HCT116 (cell line): ENCODE measurements around the gene PLSCR5. TPM values are rescaled to one million over a fixed set of nuclear protein-coding genes. Genes with fewer than 3 reads are reported as not detected.

ENCODE experiments used
- ATAC-seq: fragments of 200-7000 bp; cut with Tn5 transposase; 2 replicates; pipeline ENCODE4 v1.9.1; 2020; ENCODE audit warnings: mild to moderate bottlenecking, moderate library complexity
- BruUV-seq: library from RNA; stranded (reverse); fragments of 400-500 nt; replicated peaks from 2 replicates; lab custom pipeline; 2021; lab: Mats Ljungman, UMichigan
- CTCF ChIA-PET: fragments of 300-600 bp; sonication (Branson Sonifier 250); formaldehyde crosslinking; loops from one replicate; lab custom pipeline; 2021; ENCODE audit warnings: antibody characterized with exemption; lab: Charles Lee
- POLR2A ChIA-PET: fragments of 300-600, 350-600 bp; sonication (Branson Sonifier 250); formaldehyde crosslinking; loops from one replicate; lab custom pipeline; 2021; ENCODE audit warnings: antibody characterized with exemption; lab: Charles Lee
- RAD21 ChIA-PET, 2 experiments: fragments of 300-600 bp; sonication (Branson Sonifier 250); formaldehyde crosslinking; loops; one replicate each; lab custom pipeline; 2023; ENCODE audit warnings: low total read pairs in 2 of 2; ENCODE audit not compliant: uncharacterized antibody in 2 of 2, unreplicated experiment in 2 of 2, low non-redundant PET in 1 of 2; lab: Charles Lee
- DNase-seq: peaks from one replicate; pipeline ENCODE4 v3.0.0-alpha.2; 2010; ENCODE audit warnings: low read depth, low spot score
- H2AFZ ChIP-seq: fragments of 200-600 bp; shearing (Covaris generic), sonication (generic); 2 replicates; pipeline ENCODE4 v1.6.1; 2017; ENCODE audit warnings: low read depth, mixed run types, mixed read lengths, antibody characterized with exemption, low read length; ENCODE audit not compliant: poor library complexity, severe bottlenecking
- H3K27ac ChIP-seq: 2 replicates; pipeline ENCODE4 v1.5.1; 2012; ENCODE audit warnings: low read depth, low read length
- H3K27me3 ChIP-seq: fragments of 200-600 bp; sonication (generic); 2 replicates; pipeline ENCODE4 v1.6.1; 2016; ENCODE audit warnings: mixed run types, low read length, mixed read lengths; ENCODE audit not compliant: insufficient read depth
- H3K36me3 ChIP-seq, 2 experiments: fragments of 200-500 bp in 1 of 2; fragments of 200-600 bp in 1 of 2; sonication (Bioruptor generic) in 1 of 2; sonication (generic) in 1 of 2; 2 replicates each; pipeline versions ENCODE4 v1.5.1 to v1.6.1; 2014 to 2016; ENCODE audit warnings: low read length in 2 of 2, inconsistent platforms in 1 of 2, mixed read lengths in 1 of 2, mixed run types in 1 of 2; ENCODE audit not compliant: insufficient read depth in 2 of 2, control insufficient read depth in 1 of 2
- H3K4me1 ChIP-seq, 2 experiments: fragments of 200-600 bp in 1 of 2; sonication (generic) in 1 of 2; 2 replicates each; pipeline versions ENCODE4 v1.5.1 to v1.6.1; 2012 to 2017; ENCODE audit warnings: low read length in 2 of 2, inconsistent platforms in 1 of 2, mild to moderate bottlenecking in 1 of 2, mixed read lengths in 1 of 2, mixed run types in 1 of 2, moderate library complexity in 1 of 2; ENCODE audit not compliant: insufficient read depth in 2 of 2, control insufficient read depth in 1 of 2
- H3K4me2 ChIP-seq: fragments of 200-600 bp; sonication (generic); 2 replicates; pipeline ENCODE4 v1.6.1; 2017; ENCODE audit warnings: mixed run types, low read length, mixed read lengths
- H3K4me3 ChIP-seq, 2 experiments: fragments of 200-600 bp in 1 of 2; sonication (generic) in 1 of 2; replicated peaks in 1 of 2; 2 replicates each; pipeline ENCODE4 v1.5.1; 2011 to 2016; ENCODE audit warnings: low read length in 2 of 2, control low read depth in 1 of 2, low read depth in 1 of 2, mild to moderate bottlenecking in 1 of 2, mixed read lengths in 1 of 2, mixed run types in 1 of 2
- H3K79me2 ChIP-seq: fragments of 200-600 bp; sonication (generic); 2 replicates; pipeline ENCODE4 v1.6.1; 2017; ENCODE audit warnings: mild to moderate bottlenecking, mixed run types, low read length, moderate library complexity, mixed read lengths; ENCODE audit not compliant: insufficient read depth
- H3K9ac ChIP-seq: fragments of 200-600 bp; sonication (generic); 2 replicates; pipeline ENCODE4 v1.6.1; 2016; ENCODE audit warnings: low read length, mixed read lengths
- H3K9me2 ChIP-seq: fragments of 200-600 bp; sonication (generic), shearing (Covaris generic); 2 replicates; pipeline ENCODE4 v1.6.1; 2017; ENCODE audit warnings: mixed run types, mild to moderate bottlenecking, moderate library complexity; ENCODE audit not compliant: insufficient read depth
- H3K9me3 ChIP-seq, 2 experiments: fragments of 200-500 bp in 1 of 2; fragments of 200-600 bp in 1 of 2; sonication (Bioruptor generic) in 1 of 2; sonication (generic) in 1 of 2; 2 replicates each; pipeline ENCODE4 v1.6.1; 2014 to 2017; ENCODE audit warnings: low read length in 2 of 2, mixed read lengths in 2 of 2, inconsistent platforms in 1 of 2, low read depth in 1 of 2, mild to moderate bottlenecking in 1 of 2, mixed run types in 1 of 2, moderate library complexity in 1 of 2; ENCODE audit not compliant: control insufficient read depth in 1 of 2, insufficient read depth in 1 of 2
- H4K20me1 ChIP-seq: fragments of 200-600 bp; sonication (generic), shearing (Covaris generic); 2 replicates; pipeline ENCODE4 v1.6.1; 2017; ENCODE audit warnings: mixed run types, mild to moderate bottlenecking, moderate library complexity; ENCODE audit not compliant: insufficient read depth
- CBX3 ChIP-seq: IDR thresholded peaks from 2 replicates; pipeline ENCODE4 v1.6.1; 2012; ENCODE audit warnings: low read depth
- EGR1 ChIP-seq: IDR thresholded peaks from 2 replicates; pipeline ENCODE4 v1.6.1; 2012; ENCODE audit warnings: low read depth
- ELF1 ChIP-seq: IDR thresholded peaks from 2 replicates; pipeline ENCODE4 v1.6.1; 2012; ENCODE audit warnings: low read depth, borderline replicate concordance
- EZH2phosphoT487 ChIP-seq: fragments of 200-600 bp; IDR thresholded peaks from 2 replicates; pipeline ENCODE4 v1.6.1; 2018; ENCODE audit warnings: antibody characterized with exemption, borderline replicate concordance
- FOSL1 ChIP-seq: IDR thresholded peaks from 2 replicates; pipeline ENCODE4 v1.6.1; 2012; ENCODE audit warnings: low read depth
- JUND ChIP-seq: IDR thresholded peaks from 2 replicates; pipeline ENCODE4 v1.6.1; 2012
- MAX ChIP-seq: IDR thresholded peaks from 2 replicates; pipeline ENCODE4 v1.6.1; 2012
- POLR2A ChIP-seq: IDR thresholded peaks from 2 replicates; pipeline ENCODE4 v1.7.0; 2011; ENCODE audit warnings: borderline replicate concordance; ENCODE audit not compliant: insufficient read depth, insufficient read length; ENCODE audit errors: extremely low read depth
- POLR2AphosphoS5 ChIP-seq: IDR thresholded peaks from 2 replicates; pipeline ENCODE4 v1.6.1; 2011; ENCODE audit warnings: mild to moderate bottlenecking, low read depth, low read length, moderate library complexity
- RAD21 ChIP-seq: IDR thresholded peaks from 2 replicates; pipeline ENCODE4 v1.6.1; 2012; ENCODE audit warnings: low read depth, mild to moderate bottlenecking
- SIN3A ChIP-seq: IDR thresholded peaks from 2 replicates; pipeline ENCODE4 v1.6.1; 2012; ENCODE audit warnings: low read depth
- SP1 ChIP-seq: IDR thresholded peaks from 2 replicates; pipeline ENCODE4 v1.6.1; 2012; ENCODE audit warnings: low read depth
- SRF ChIP-seq: IDR thresholded peaks from 2 replicates; pipeline ENCODE4 v1.6.1; 2012; ENCODE audit warnings: low read depth
- TCF7L2 ChIP-seq: IDR thresholded peaks from 2 replicates; pipeline ENCODE4 v1.7.0; 2011; ENCODE audit warnings: borderline replicate concordance, inconsistent platforms; ENCODE audit not compliant: insufficient read depth, insufficient read length; ENCODE audit errors: extremely low read depth
- YY1 ChIP-seq: IDR thresholded peaks from 2 replicates; pipeline ENCODE4 v1.6.1; 2011; ENCODE audit warnings: low read length, low read depth, moderate library complexity, mild to moderate bottlenecking; ENCODE audit not compliant: insufficient replicate concordance; ENCODE audit errors: extremely low read depth
- ZBTB33 ChIP-seq: IDR thresholded peaks from 2 replicates; pipeline ENCODE4 v1.6.1; 2011; ENCODE audit warnings: mild to moderate bottlenecking, low read length, moderate library complexity; ENCODE audit not compliant: insufficient replicate concordance; ENCODE audit errors: extremely low read depth
- ZFX ChIP-seq: fragments of 450-650 bp; IDR thresholded peaks from 2 replicates; pipeline ENCODE4 v1.6.1; 2017
- ZNF274 ChIP-seq: fragments of 200-500 bp; sonication (Bioruptor generic); IDR thresholded peaks from 2 replicates; pipeline ENCODE4 v1.6.1; 2014; ENCODE audit warnings: mild to moderate bottlenecking, low read depth, low read length, inconsistent platforms
- intact Hi-C: fragments of 100-400 bp; cut with micrococcal nuclease; formaldehyde crosslinking; loops from 2 replicates; pipeline ENCODE4 v1.10.0; 2022
- total RNA-seq: library from RNA; stranded (reverse); gene quantifications from one replicate; pipeline ENCODE4 v1.2.1, GENCODE V29; 2021; ENCODE audit not compliant: unreplicated experiment

Gene PLSCR5
- total RNA-seq, 1 experiment from 2014 or later = not detected

GRCh38 chr3:146585156-146585555 is 20.0 kb downstream of the PLSCR5 start:
- BruUV-seq = no TSS peak
- RAD21 ChIA-PET = no interaction called here

GRCh38 chr3:146581951-146582467 is 23.1 kb downstream of the PLSCR5 start:
- CTCF ChIA-PET = interaction anchor here (1.1 to 1.8 kb wide), 2 partner anchors 8 to 56 kb away, joined by 3 to 4 read pairs; no protein-coding TSS in a partner anchor
- H3K4me2 ChIP-seq = no peak overlapping the region
- DNase-seq = no peak
- TF ChIP-seq ZBTB33 = no peak
- no peak for TF ChIP-seq ZNF274
- TF ChIP-seq ELF1 = no peak
- no peak for TF ChIP-seq CBX3
- TF ChIP-seq SIN3A = no peak
- no peak for TF ChIP-seq JUND
- TF ChIP-seq ZFX = no peak
- no peak for TF ChIP-seq SP1
- no peak for TF ChIP-seq RAD21
- TF ChIP-seq EGR1 = no peak
- TF ChIP-seq POLR2AphosphoS5 = no peak
- TF ChIP-seq FOSL1 = no peak
- TF ChIP-seq EZH2phosphoT487 = no peak
- TF ChIP-seq SRF = no peak

More at GRCh38 chr3:146585156-146585555, 20.0 kb downstream of the PLSCR5 start:
- Histone ChIP-seq H2AFZ (no peak overlapping the region), H3K36me3 (no peaks in the 10 kb centered on the region), H3K79me2 (no peaks in the 10 kb centered on the region), H3K4me2 (no peak overlapping the region), H3K9me3 (no peaks in the 10 kb centered on the region), H3K4me1 (no peaks in the 10 kb centered on the region), H3K9ac (no peak overlapping the region), H3K9me2 (no peaks in the 10 kb centered on the region), H3K4me3 (no peak overlapping the region), H4K20me1 (no peaks in the 10 kb centered on the region), H3K27ac (no peak overlapping the region), H3K27me3 (no peaks in the 10 kb centered on the region)
- intact Hi-C loops = no loop called here
- ChIA-PET CTCF (no interaction called here), POLR2A (no interaction called here)
- TF ChIP-seq POLR2A (no peak), TCF7L2 (no peak), SP1 (no peak), SRF (no peak), MAX (no peak), EZH2phosphoT487 (no peak), POLR2AphosphoS5 (no peak), YY1 (no peak), EGR1 (no peak)
- DNase-seq = no peak
- no peak for ATAC-seq

More at GRCh38 chr3:146581951-146582467, 23.1 kb downstream of the PLSCR5 start:
- no TSS peak for BruUV-seq
- no peak for ATAC-seq
- Histone ChIP-seq H3K36me3 (no peaks in the 10 kb centered on the region), H3K79me2 (no peaks in the 10 kb centered on the region), H3K27ac (no peak overlapping the region), H3K4me1 (no peaks in the 10 kb centered on the region), H3K27me3 (no peaks in the 10 kb centered on the region), H3K4me3 (no peak overlapping the region), H3K9me2 (no peaks in the 10 kb centered on the region), H3K9ac (no peak overlapping the region), H3K9me3 (no peaks in the 10 kb centered on the region), H2AFZ (peak overlapping the region; percentile 8), H4K20me1 (no peaks in the 10 kb centered on the region)
- intact Hi-C loops = no loop called here
- RAD21 ChIA-PET = no interaction called here
- POLR2A ChIA-PET = no interaction called here
